ENCODE data around the gene ANXA6. TPM values are rescaled to one million over a fixed set of nuclear protein-coding genes. Genes with fewer than 3 reads are reported as not detected.

ANXA6 gene
- total RNA-seq, 2 donors from 2014 or later: 21.2 to 39.8 TPM

DNA sequence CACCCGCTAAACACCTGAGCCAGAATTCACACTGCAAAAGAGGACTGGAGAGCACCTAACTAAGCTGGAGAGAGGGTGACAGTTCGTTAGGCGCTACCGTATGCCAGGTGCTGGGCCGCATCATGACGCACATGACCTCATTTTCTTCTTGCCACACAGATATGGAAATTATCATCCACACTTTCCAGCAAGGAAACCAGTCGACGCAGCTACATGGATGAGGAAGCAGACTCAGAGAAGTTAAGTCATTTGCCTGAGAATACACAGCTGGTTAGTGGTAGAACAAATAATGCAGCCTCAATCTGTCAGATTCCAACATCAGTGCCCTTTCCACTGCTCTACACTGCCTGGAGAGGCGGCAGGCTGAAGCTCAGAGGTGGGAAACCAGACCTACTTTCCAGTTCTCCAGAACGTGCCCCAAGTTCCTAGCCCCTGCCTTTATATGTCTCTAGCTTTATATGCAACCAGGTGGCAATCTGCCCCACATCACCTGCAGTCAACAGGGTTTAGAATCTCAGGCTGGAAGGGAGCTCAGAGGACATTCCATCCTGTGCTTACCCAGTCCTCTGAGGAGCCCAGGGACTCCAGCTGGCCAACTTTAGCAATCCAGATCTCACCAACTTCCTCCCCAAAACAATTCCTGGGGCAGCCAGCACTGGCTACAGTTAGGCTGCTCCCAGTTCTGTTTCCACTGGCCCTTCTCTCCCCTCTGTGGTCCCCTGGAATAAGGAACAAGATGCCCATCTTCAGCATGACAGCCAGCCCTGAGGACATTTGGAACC, 85.5 kb downstream of the ANXA6 start:
- TF ChIP-seq, protein P1, sequence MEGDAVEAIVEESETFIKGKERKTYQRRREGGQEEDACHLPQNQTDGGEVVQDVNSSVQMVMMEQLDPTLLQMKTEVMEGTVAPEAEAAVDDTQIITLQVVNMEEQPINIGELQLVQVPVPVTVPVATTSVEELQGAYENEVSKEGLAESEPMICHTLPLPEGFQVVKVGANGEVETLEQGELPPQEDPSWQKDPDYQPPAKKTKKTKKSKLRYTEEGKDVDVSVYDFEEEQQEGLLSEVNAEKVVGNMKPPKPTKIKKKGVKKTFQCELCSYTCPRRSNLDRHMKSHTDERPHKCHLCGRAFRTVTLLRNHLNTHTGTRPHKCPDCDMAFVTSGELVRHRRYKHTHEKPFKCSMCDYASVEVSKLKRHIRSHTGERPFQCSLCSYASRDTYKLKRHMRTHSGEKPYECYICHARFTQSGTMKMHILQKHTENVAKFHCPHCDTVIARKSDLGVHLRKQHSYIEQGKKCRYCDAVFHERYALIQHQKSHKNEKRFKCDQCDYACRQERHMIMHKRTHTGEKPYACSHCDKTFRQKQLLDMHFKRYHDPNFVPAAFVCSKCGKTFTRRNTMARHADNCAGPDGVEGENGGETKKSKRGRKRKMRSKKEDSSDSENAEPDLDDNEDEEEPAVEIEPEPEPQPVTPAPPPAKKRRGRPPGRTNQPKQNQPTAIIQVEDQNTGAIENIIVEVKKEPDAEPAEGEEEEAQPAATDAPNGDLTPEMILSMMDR (IDR thresholded peaks at IDR 0.05): no peak
- Histone ChIP-seq H3K4me3 (no peak overlapping the region), H3K36me3 (no peaks in the 10 kb centered on the region), H3K27ac (no peak overlapping the region), H3K4me1 (peaks cover 13% of the 10 kb centered on the region), H3K27me3 (no peaks in the 10 kb centered on the region), H3K9me3 (no peaks in the 10 kb centered on the region), H3K9ac (ENCODE audit: low read depth in 2 of 2, low read length in 2 of 2) (no peak overlapping the region)
- intact Hi-C loops (cut with DNase I): no loop called here
- no peak for DNase-seq

DNA sequence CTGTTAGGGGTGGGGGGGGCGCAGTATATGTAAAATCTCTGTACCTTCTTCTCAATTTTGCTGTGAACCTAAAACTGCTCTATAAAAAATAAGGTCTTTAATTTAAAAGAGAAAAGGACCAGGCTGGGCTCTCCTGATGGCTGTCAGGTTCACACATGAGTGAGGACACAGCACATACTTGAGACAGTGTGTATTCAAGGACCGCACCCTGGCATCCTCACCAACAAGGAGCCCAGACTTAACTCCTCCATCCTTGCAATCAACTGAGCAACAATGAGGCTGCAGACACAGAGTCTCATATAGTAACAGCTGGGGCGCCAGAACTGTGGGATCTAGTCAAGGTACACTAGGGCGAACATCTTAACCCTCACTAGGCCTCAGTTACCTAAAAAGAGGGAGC, 86.6 kb downstream of the ANXA6 start:
- TF ChIP-seq, protein P1 (IDR thresholded peaks at IDR 0.05): no peak
- intact Hi-C loops (cut with DNase I): no loop called here
- peaks cover 13% of the 10 kb centered on the region for H3K4me1 ChIP-seq

GRCh38 chr5:151070449-151070848, 87.1 kb downstream of the ANXA6 start:
- H3K27me3 ChIP-seq: no peaks in the 10 kb centered on the region
- no peaks in the 10 kb centered on the region for H3K36me3 ChIP-seq
- no peak overlapping the region for H3K9ac ChIP-seq (ENCODE audit: low read depth in 2 of 2, low read length in 2 of 2)
- TF ChIP-seq, protein P1 (IDR thresholded peaks at IDR 0.05): no peak
- no peak overlapping the region for H3K4me3 ChIP-seq
- peaks cover 13% of the 10 kb centered on the region for H3K4me1 ChIP-seq
- no peaks in the 10 kb centered on the region for H3K9me3 ChIP-seq
- no peak for DNase-seq
- no peak overlapping the region for H3K27ac ChIP-seq
- intact Hi-C loops (cut with DNase I): no loop called here

More for the DNA sequence above, 86.6 kb downstream of the ANXA6 start:
- Histone ChIP-seq H3K27me3 (no peaks in the 10 kb centered on the region), H3K27ac (no peak overlapping the region), H3K4me3 (no peak overlapping the region), H3K36me3 (no peaks in the 10 kb centered on the region), H3K9me3 (no peaks in the 10 kb centered on the region), H3K9ac (ENCODE audit: low read depth in 2 of 2, low read length in 2 of 2) (no peak overlapping the region)
- DNase-seq: no peak

DNA sequence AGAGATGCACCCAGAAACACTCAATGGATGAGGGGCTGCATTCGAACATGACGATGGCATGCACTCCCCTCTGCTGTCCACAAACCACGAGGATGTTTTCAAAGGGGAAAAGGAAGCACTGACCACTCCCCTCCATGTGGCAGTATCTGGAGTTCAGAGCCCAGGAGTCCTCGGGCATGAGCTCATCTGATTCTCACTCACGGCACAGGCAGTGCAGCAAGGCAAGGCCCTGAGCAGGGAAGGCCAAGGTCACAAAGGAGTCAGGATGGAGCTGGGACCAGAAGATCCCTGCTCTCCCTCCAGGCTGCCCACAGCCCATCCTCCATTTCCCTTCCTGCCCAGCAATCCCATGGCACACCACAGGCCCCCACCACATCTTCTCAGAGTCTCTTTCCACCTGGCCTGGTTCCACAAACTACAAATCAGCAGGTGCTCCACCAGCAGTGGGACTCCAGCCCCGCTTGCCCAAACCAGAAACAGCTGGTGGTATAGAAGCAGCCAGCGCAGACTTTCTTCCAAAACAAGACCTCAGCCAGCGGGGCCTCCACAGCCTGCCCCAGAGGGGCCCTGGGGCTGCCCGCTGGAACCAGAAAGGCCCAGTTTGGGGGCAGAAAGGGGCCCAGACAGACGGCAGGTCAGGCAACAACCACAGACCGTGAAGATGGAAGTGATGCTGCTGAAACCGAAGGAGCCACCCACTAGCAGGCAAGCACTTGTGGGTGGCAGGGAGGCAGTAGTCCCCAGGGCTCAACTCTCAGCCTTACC, 89.0 kb downstream of the ANXA6 start:
- TF ChIP-seq, protein P1 (IDR thresholded peaks at IDR 0.05): no peak
- DNase-seq: no peak
- Histone ChIP-seq H3K4me3 (no peak overlapping the region), H3K27ac (peak overlapping the region; percentile 40), H3K9ac (ENCODE audit: low read depth in 2 of 2, low read length in 2 of 2) (peak overlapping the region in 1 of 2 donors; percentile 16), H3K27me3 (no peaks in the 10 kb centered on the region), H3K9me3 (no peaks in the 10 kb centered on the region), H3K4me1 (peaks cover 17% of the 10 kb centered on the region), H3K36me3 (no peaks in the 10 kb centered on the region)
- intact Hi-C loops (cut with DNase I): no loop called here

DNA sequence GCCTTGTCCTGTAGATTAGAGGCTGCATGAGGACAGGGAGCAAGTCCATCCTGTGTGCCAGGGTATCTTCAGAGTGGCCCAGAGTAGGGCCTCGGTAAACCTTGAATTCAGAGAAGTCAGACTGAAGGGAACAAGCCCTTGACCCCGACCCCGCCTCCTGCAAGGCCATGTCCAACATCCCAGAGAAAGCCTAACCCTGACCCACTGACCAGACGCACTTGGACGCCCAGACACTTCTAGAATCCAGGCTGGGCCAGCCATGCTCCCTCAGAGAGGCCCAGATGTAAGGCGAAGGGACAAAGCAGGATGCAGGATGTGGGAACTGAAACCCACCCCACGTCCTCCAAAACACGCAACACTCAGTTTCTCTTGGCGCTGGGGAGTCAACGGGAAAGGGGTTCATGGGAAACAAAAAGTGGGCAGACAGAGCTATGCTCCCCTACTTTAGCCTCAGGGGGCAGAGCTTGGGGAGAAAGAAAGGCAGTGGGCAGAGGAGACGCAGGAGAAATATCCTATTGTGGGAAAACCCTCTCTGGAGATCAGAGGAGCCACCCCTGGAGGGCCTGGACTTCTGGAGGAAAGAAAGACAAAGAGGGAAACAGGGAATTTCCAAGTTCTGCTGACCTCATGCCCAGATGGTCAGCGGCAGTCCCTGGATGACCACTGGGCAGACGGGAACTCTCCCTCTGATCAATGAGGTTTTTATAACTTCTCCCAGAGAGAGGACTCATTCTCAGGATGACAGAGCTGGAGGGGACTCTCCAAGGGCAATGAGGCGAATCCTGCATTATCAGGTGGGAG, 89.7 kb downstream of the ANXA6 start:
- peak overlapping the region in 1 of 2 donors; percentile 16 for H3K9ac ChIP-seq (ENCODE audit: low read depth in 2 of 2, low read length in 2 of 2)
- no peak for DNase-seq
- H3K4me3 ChIP-seq: no peak overlapping the region
- peak overlapping the region; percentile 40 for H3K27ac ChIP-seq
- intact Hi-C loops (cut with DNase I): no loop called here
- H3K27me3 ChIP-seq: no peaks in the 10 kb centered on the region
- H3K4me1 ChIP-seq: peaks cover 22% of the 10 kb centered on the region
- H3K36me3 ChIP-seq: peaks cover under 1% of the 10 kb centered on the region
- TF ChIP-seq, protein P1 (IDR thresholded peaks at IDR 0.05): no peak
- no peaks in the 10 kb centered on the region for H3K9me3 ChIP-seq
